ENCODE data around the gene ADSL. TPM values are rescaled to one million over a fixed set of nuclear protein-coding genes. Genes with fewer than 3 reads are reported as not detected.
"Not testable (repeated sequence)": the region's sequence is repeated elsewhere in the genome, so short reads cannot be mapped to it uniquely, and the experiment has no call there.

ADSL gene
- total RNA-seq, 1 donor from 2014 or later: 52.3 TPM

- DNase-seq (ENCODE audit: low spot score): no peak
Observed at GRCh38 chr22:40367342-40367741, 21.0 kb downstream of the ADSL start.

- no peak for DNase-seq (ENCODE audit: low spot score)
Observed at GRCh38 chr22:40368016-40368415, 21.7 kb downstream of the ADSL start.

- no peak for DNase-seq (ENCODE audit: low spot score)
Observed at GRCh38 chr22:40368836-40369235, 22.5 kb downstream of the ADSL start.

- DNase-seq (ENCODE audit: low spot score): no peak
Observed at GRCh38 chr22:40374567-40374966, 28.3 kb downstream of the ADSL start.

- DNase-seq (ENCODE audit: low spot score): no peak
Observed at GRCh38 chr22:40376149-40376548, 29.8 kb downstream of the ADSL start.

- no peak for DNase-seq (ENCODE audit: low spot score)
Observed at GRCh38 chr22:40377931-40378330, 31.6 kb downstream of the ADSL start.

- DNase-seq (ENCODE audit: low spot score): not testable (repeated sequence)
Observed at GRCh38 chr22:40378448-40378847, 32.1 kb downstream of the ADSL start.

- DNase-seq (ENCODE audit: low spot score): no peak
Observed at GRCh38 chr22:40381461-40381860, 35.2 kb downstream of the ADSL start.

- no peak for DNase-seq (ENCODE audit: low spot score)
Observed at GRCh38 chr22:40383905-40384304, 37.6 kb downstream of the ADSL start.

GRCh38 chr22:40385036-40385782 lies 38.9 kb downstream of the ADSL start:
- DNase-seq (ENCODE audit: low spot score): no peak

- DNase-seq (ENCODE audit: low spot score): no peak
Observed at GRCh38 chr22:40387746-40388145, 41.4 kb downstream of the ADSL start.

GRCh38 chr22:40388231-40388630 lies 41.9 kb downstream of the ADSL start:
- DNase-seq (ENCODE audit: low spot score): no peak

GRCh38 chr22:40391417-40391816 lies 45.1 kb downstream of the ADSL start:
- DNase-seq (ENCODE audit: low spot score): no peak

GRCh38 chr22:40392618-40393017 lies 46.3 kb downstream of the ADSL start:
- no peak for DNase-seq (ENCODE audit: low spot score)

GRCh38 chr22:40394607-40395006 lies 48.3 kb downstream of the ADSL start:
- DNase-seq (ENCODE audit: low spot score): no peak

GRCh38 chr22:40395607-40396006 lies 49.3 kb downstream of the ADSL start:
- DNase-seq (ENCODE audit: low spot score): no peak

GRCh38 chr22:40396882-40397281 lies 50.6 kb downstream of the ADSL start:
- peak; percentile 82 for DNase-seq (ENCODE audit: low spot score)

- no peak for DNase-seq (ENCODE audit: low spot score)
Observed at GRCh38 chr22:40397396-40397795, 51.1 kb downstream of the ADSL start.

- DNase-seq (ENCODE audit: low spot score): no peak
Observed at GRCh38 chr22:40399621-40400020, 53.3 kb downstream of the ADSL start.

GRCh38 chr22:40400159-40400558 lies 53.9 kb downstream of the ADSL start:
- DNase-seq (ENCODE audit: low spot score): no peak

- no peak for DNase-seq (ENCODE audit: low spot score)
Observed at GRCh38 chr22:40401532-40401931, 55.2 kb downstream of the ADSL start.

GRCh38 chr22:40401981-40402406 lies 55.7 kb downstream of the ADSL start:
- no peak for DNase-seq (ENCODE audit: low spot score)

GRCh38 chr22:40403141-40403540 lies 56.8 kb downstream of the ADSL start:
- DNase-seq (ENCODE audit: low spot score): no peak

- no peak for DNase-seq (ENCODE audit: low spot score)
Observed at GRCh38 chr22:40403651-40404050, 57.4 kb downstream of the ADSL start.

Measured in ureter (tissue), 1 donor.